Astrocyte of the cerebellum (primary cell): ENCODE measurements around the gene PPP1R13L.
"Not testable (repeated sequence)": the region's sequence is repeated elsewhere in the genome, so short reads cannot be mapped to it uniquely, and the experiment has no call there.

Experiments used
- DNase-seq: peaks from one replicate; pipeline ENCODE4 v3.0.0-alpha.2; 2011; ENCODE audit warnings: low read depth
- H3K4me3 ChIP-seq: 2 replicates; pipeline ENCODE4 v1.5.1; 2011; ENCODE audit warnings: mild to moderate bottlenecking, low read depth, low read length, moderate library complexity
- CTCF ChIP-seq: IDR thresholded peaks from 2 replicates; pipeline ENCODE4 v1.5.1; 2012; ENCODE audit warnings: low read length, low read depth, moderate library complexity, mild to moderate bottlenecking; ENCODE audit errors: missing control alignments
- in situ Hi-C: cut with HindIII; loops from 2 replicates; pipeline ENCODE4 v1.10.0; 2017; ENCODE audit warnings: low sequenced_read_pairs

Gene PPP1R13L

DNA sequence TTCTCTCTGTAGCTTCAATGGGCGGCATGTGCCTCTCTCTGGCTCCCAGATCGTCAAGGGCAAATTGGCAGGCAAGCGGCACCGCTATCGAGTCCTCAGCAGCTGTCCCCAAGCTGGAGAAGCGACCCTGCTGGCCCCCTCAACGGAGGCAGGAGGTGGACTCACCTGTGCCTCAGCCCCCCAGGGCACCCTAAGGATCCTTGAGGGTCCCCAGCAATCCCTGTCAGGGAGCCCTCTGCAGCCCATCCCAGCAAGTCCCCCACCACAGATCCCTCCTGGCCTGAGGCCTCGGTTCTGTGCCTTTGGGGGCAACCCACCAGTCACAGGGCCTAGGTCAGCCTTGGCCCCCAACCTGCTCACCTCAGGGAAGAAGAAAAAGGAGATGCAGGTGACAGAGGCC is 3.3 kb upstream of the PPP1R13L start:
- TF ChIP-seq CTCF: no peak
- DNase-seq: no peak
- H3K4me3 ChIP-seq: no peak overlapping the region
- in situ Hi-C loops: no loop called here

GRCh38 chr19:45407585-45407984 is 2.7 kb upstream of the PPP1R13L start:
- H3K4me3 ChIP-seq, DNase-seq, in situ Hi-C loops: not testable (repeated sequence)

- in situ Hi-C loops: no loop called here
- no peak for TF ChIP-seq CTCF
- no peak for DNase-seq
- H3K4me3 ChIP-seq: peak overlapping the region; percentile 67
These were observed 2.2 kb upstream of the PPP1R13L start for GRCh38 chr19:45407091-45407375.

- no peak for TF ChIP-seq CTCF
- peak within 1 kb of the TSS; percentile 67 for H3K4me3 ChIP-seq
- in situ Hi-C loops: no loop called here
- DNase-seq: peak; percentile 53
These were observed 1.6 kb upstream of the PPP1R13L start, which contains the start of gene POLR1G for GRCh38 chr19:45406226-45407090. TSS of gene POLR1G (plus strand) at chr19:45406644. CDS start at chr19:45406697, 53 bp downstream.

- peak; percentile 68 for DNase-seq
- H3K4me3 ChIP-seq: peak overlapping the region; percentile 67
- in situ Hi-C loops: no loop called here
- no peak for TF ChIP-seq CTCF
These were observed 761 bp upstream of the PPP1R13L start for GRCh38 chr19:45405435-45406225.

- peak overlapping the region; percentile 67 for H3K4me3 ChIP-seq
- in situ Hi-C loops: no loop called here
- no peak for DNase-seq
- peak; percentile 69 for TF ChIP-seq CTCF
These were observed 900 bp downstream of the PPP1R13L start for GRCh38 chr19:45403781-45404556.
